Small intestine (tissue), 16 donors: ENCODE measurements around the gene CYTH3. TPM values are rescaled to one million over a fixed set of nuclear protein-coding genes. Genes with fewer than 3 reads are reported as not detected.
A peak's percentile ranks its signal among the peaks of the same experiment; 100 is the strongest.

ENCODE experiments used
- DNase-seq, 2 donors: peaks; one replicate each; pipeline versions ENCODE4 v3.0.0 to v3.0.0-alpha.2; 2013
- FAIRE-seq: peaks from 2 replicates; lab custom pipeline; 2012; peaks lifted over from hg19 to GRCh38; lab: Jason Lieb, UNC
- H3K27ac ChIP-seq, 3 donors: one replicate each; pipeline ENCODE4 v1.5.1; 2013; ENCODE audit warnings: low read length in 2 of 3, mild to moderate bottlenecking in 2 of 3, control low read depth in 1 of 3, inconsistent platforms in 1 of 3, low read depth in 1 of 3, moderate library complexity in 1 of 3
- H3K27me3 ChIP-seq, 3 donors: one replicate each; pipeline ENCODE4 v1.6.1; 2013; ENCODE audit warnings: low read length in 3 of 3, inconsistent platforms in 1 of 3; ENCODE audit not compliant: control insufficient read depth in 3 of 3, insufficient read depth in 3 of 3
- H3K36me3 ChIP-seq, 3 donors: one replicate each; pipeline ENCODE4 v1.6.1; 2013; ENCODE audit warnings: low read length in 3 of 3, inconsistent platforms in 1 of 3, low read depth in 1 of 3, mild to moderate bottlenecking in 1 of 3, moderate library complexity in 1 of 3; ENCODE audit not compliant: control insufficient read depth in 3 of 3, insufficient read depth in 2 of 3
- H3K4me1 ChIP-seq, 3 donors: one replicate each; pipeline ENCODE4 v1.6.1; 2013; ENCODE audit warnings: low read length in 2 of 3, inconsistent platforms in 1 of 3, low read depth in 1 of 3, mild to moderate bottlenecking in 1 of 3, moderate library complexity in 1 of 3; ENCODE audit not compliant: control insufficient read depth in 3 of 3, insufficient read depth in 2 of 3
- H3K4me3 ChIP-seq, 3 donors: one replicate each; pipeline ENCODE4 v1.5.1; 2013; ENCODE audit warnings: low read length in 3 of 3, control low read depth in 1 of 3, inconsistent platforms in 1 of 3, low read depth in 1 of 3, mild to moderate bottlenecking in 1 of 3, moderate library complexity in 1 of 3
- H3K9me3 ChIP-seq, 2 donors: one replicate each; pipeline ENCODE4 v1.6.1; 2013; ENCODE audit warnings: low read depth in 1 of 2, low read length in 1 of 2; ENCODE audit not compliant: control insufficient read depth in 2 of 2, insufficient read depth in 1 of 2
- WGBS, 3 donors: extraction: QIAGEN DNeasy Blood & Tissue Kit; methylation state at CpG; one replicate each; pipeline ENCODE4 v1.1.7; 2013; 5-methylcytosine and 5-hydroxymethylcytosine counted together
- long read RNA-seq, 10 donors: transcript quantifications; one replicate each; lab custom pipeline, GENCODE V29; 2026
- polyA plus RNA-seq, 4 donors: library from polyadenylated mRNA; stranded (reverse) in 3 of 4; unstranded in 1 of 4; fragments of 200-250 nt in 3 of 4; fragments of 120-200 nt in 1 of 4; gene quantifications; one replicate each; pipeline versions ENCODE4 v1.2.1 to v1.2.3, GENCODE V29; 2013
- donor health status: healthy with polysubstance abuse.
- donor health status: control.
- donor health status: control.
- donor health status: Bipolar disorder and iron deficiency.
- donor health status: healthy.

Gene CYTH3
- polyA plus RNA-seq = 10 to 100 TPM; 21.3 to 27.3 (median 24.4) TPM
- long read RNA-seq, donor 1, full-length matches to known transcripts = 6 of 13 reads
- long read RNA-seq, donor 1, partial matches to known transcripts = 7 of 13 reads
- long read RNA-seq, donor 1, other reads (novel, unspliced or antisense) = 0 of 13 reads
- long read RNA-seq, donor 2, full-length matches to known transcripts = 3 of 3 reads
- long read RNA-seq, donor 2, partial matches to known transcripts = 0 of 3 reads
- long read RNA-seq, donor 2, other reads (novel, unspliced or antisense) = 0 of 3 reads
- long read RNA-seq, donor 3, full-length matches to known transcripts = 3 of 3 reads
- long read RNA-seq, donor 3, partial matches to known transcripts = 0 of 3 reads
- long read RNA-seq, donor 3, other reads (novel, unspliced or antisense) = 0 of 3 reads
- long read RNA-seq, donor 4, full-length matches to known transcripts = 1 of 1 reads
- long read RNA-seq, donor 4, partial matches to known transcripts = 0 of 1 reads
- long read RNA-seq, donor 4, other reads (novel, unspliced or antisense) = 0 of 1 reads
- long read RNA-seq, donor 5, full-length matches to known transcripts = 1 of 1 reads
- long read RNA-seq, donor 5, partial matches to known transcripts = 0 of 1 reads
- long read RNA-seq, donor 5, other reads (novel, unspliced or antisense) = 0 of 1 reads
- long read RNA-seq, donor 6, full-length matches to known transcripts = 4 of 4 reads
- long read RNA-seq, donor 6, partial matches to known transcripts = 0 of 4 reads
- long read RNA-seq, donor 6, other reads (novel, unspliced or antisense) = 0 of 4 reads
- long read RNA-seq, donor 7, full-length matches to known transcripts = 14 of 60 reads
- long read RNA-seq, donor 7, partial matches to known transcripts = 46 of 60 reads
- long read RNA-seq, donor 7, other reads (novel, unspliced or antisense) = 0 of 60 reads
- long read RNA-seq, donor 8 = 0 reads
- long read RNA-seq, donor 9, full-length matches to known transcripts = 1 of 1 reads
- long read RNA-seq, donor 9, partial matches to known transcripts = 0 of 1 reads
- long read RNA-seq, donor 9, other reads (novel, unspliced or antisense) = 0 of 1 reads
- long read RNA-seq, donor 10, full-length matches to known transcripts = 8 of 8 reads
- long read RNA-seq, donor 10, partial matches to known transcripts = 0 of 8 reads
- long read RNA-seq, donor 10, other reads (novel, unspliced or antisense) = 0 of 8 reads

- Histone ChIP-seq H3K9me3 (no peaks in the 10 kb centered on the region), H3K27ac (peak within 1 kb of the TSS; percentile 46 to 55 (median 51)), H3K4me1 (peaks cover 3 to 33% (median 7%) of the 10 kb centered on the region in 3 donors), H3K36me3 (no peaks in the 10 kb centered on the region), H3K4me3 (peak within 1 kb of the TSS; percentile 81 to 98 (median 89)), H3K27me3 (no peaks in the 10 kb centered on the region)
- DNase-seq = peak; percentile 85 to 94
- FAIRE-seq = no peak
- WGBS, 3 donors = 5% methylated on average over 42 to 67 of the region's 67 CpGs
These were observed at the start of gene CYTH3 for GRCh38 chr7:6272481-6273323. Gene CYTH3, minus strand, starts transcription at chr7:6272624. Its CDS starts 117 bp downstream, at chr7:6272507.

- no peak overlapping the region for H3K4me3 ChIP-seq
- 10 to 32% (median 11%) methylated on average over 1 of the region's 1 CpG for WGBS, 3 donors
- peaks cover 0 to 5% (median 0%) of the 10 kb centered on the region in 3 donors for H3K4me1 ChIP-seq
- FAIRE-seq (no peak), DNase-seq (no peak)
- H3K27ac ChIP-seq = no peak overlapping the region
- H3K36me3 ChIP-seq = no peaks in the 10 kb centered on the region
- H3K27me3 ChIP-seq = no peaks in the 10 kb centered on the region
- no peaks in the 10 kb centered on the region for H3K9me3 ChIP-seq
These were observed 48.4 kb upstream of the CYTH3 start for GRCh38 chr7:6320791-6321190.

- H3K4me1 ChIP-seq = peaks cover 0 to 5% (median 0%) of the 10 kb centered on the region in 3 donors
- peak overlapping the region in 1 of 3 donors; percentile 0 for H3K4me3 ChIP-seq
- DNase-seq (peak in 1 of 2 donors; percentile 8), FAIRE-seq (no peak)
- 46 to 78% (median 71%) methylated on average over 16 of the region's 16 CpGs for WGBS, 3 donors
- no peaks in the 10 kb centered on the region for H3K9me3 ChIP-seq
- H3K27me3 ChIP-seq = no peaks in the 10 kb centered on the region
- no peaks in the 10 kb centered on the region for H3K36me3 ChIP-seq
- H3K27ac ChIP-seq = peak overlapping the region in 1 of 3 donors; percentile 73
These were observed 45.5 kb upstream of the CYTH3 start for GRCh38 chr7:6317797-6318438.

- peak overlapping the region in 1 of 3 donors; percentile 38 for H3K27ac ChIP-seq
- FAIRE-seq = no peak
These were observed 43.8 kb upstream of the CYTH3 start for GRCh38 chr7:6316226-6316625.

GRCh38 chr7:6315746-6316145 is 43.3 kb upstream of the CYTH3 start:
- H3K4me3 ChIP-seq = no peak overlapping the region
- DNase-seq (no peak), FAIRE-seq (no peak)
- no peaks in the 10 kb centered on the region for H3K27me3 ChIP-seq
- peaks cover 0 to 5% (median 0%) of the 10 kb centered on the region in 3 donors for H3K4me1 ChIP-seq
- H3K36me3 ChIP-seq = no peaks in the 10 kb centered on the region
- H3K9me3 ChIP-seq = peaks cover 0 to 1% of the 10 kb centered on the region in 2 donors
- 68 to 76% (median 70%) methylated on average over 8 of the region's 8 CpGs for WGBS, 3 donors
- H3K27ac ChIP-seq = peak overlapping the region in 1 of 3 donors; percentile 38

More at GRCh38 chr7:6316226-6316625, 43.8 kb upstream of the CYTH3 start:
- DNase-seq = no peak
- no peaks in the 10 kb centered on the region for H3K27me3 ChIP-seq
- H3K4me3 ChIP-seq = no peak overlapping the region
- 82 to 91% (median 82%) methylated on average over 6 of the region's 6 CpGs for WGBS, 3 donors
- H3K4me1 ChIP-seq = peaks cover 0 to 5% (median 0%) of the 10 kb centered on the region in 3 donors
- no peaks in the 10 kb centered on the region for H3K36me3 ChIP-seq
- H3K9me3 ChIP-seq = no peaks in the 10 kb centered on the region

- H3K4me1 ChIP-seq = no peaks in the 10 kb centered on the region
- H3K4me3 ChIP-seq = no peak overlapping the region
- DNase-seq = no peak
- WGBS, 3 donors = 81 to 90% (median 89%) methylated on average over 10 of the region's 10 CpGs
- H3K27me3 ChIP-seq = no peaks in the 10 kb centered on the region
- H3K27ac ChIP-seq = no peak overlapping the region
- FAIRE-seq = no peak
- H3K36me3 ChIP-seq = no peaks in the 10 kb centered on the region
- peaks cover 0 to 3% of the 10 kb centered on the region in 2 donors for H3K9me3 ChIP-seq
These were observed 38.0 kb upstream of the CYTH3 start for GRCh38 chr7:6310271-6310993.

- FAIRE-seq (no peak), DNase-seq (peak; percentile 11 to 78)
- WGBS, 3 donors = 45 to 55% (median 50%) methylated on average over 5 of the region's 5 CpGs
- Histone ChIP-seq H3K4me3 (no peak overlapping the region), H3K27ac (peak overlapping the region in 1 of 3 donors; percentile 3), H3K27me3 (no peaks in the 10 kb centered on the region), H3K9me3 (peaks cover 0 to 3% of the 10 kb centered on the region in 2 donors), H3K4me1 (no peaks in the 10 kb centered on the region), H3K36me3 (no peaks in the 10 kb centered on the region)
These were observed 35.3 kb upstream of the CYTH3 start for GRCh38 chr7:6307762-6308161.
